ENCODE results near the gene ARHGAP23.
"Not testable (repeated sequence)": the region's sequence is repeated elsewhere in the genome, so short reads cannot be mapped to it uniquely, and the experiment has no call there.

The ARHGAP23 gene

DNA sequence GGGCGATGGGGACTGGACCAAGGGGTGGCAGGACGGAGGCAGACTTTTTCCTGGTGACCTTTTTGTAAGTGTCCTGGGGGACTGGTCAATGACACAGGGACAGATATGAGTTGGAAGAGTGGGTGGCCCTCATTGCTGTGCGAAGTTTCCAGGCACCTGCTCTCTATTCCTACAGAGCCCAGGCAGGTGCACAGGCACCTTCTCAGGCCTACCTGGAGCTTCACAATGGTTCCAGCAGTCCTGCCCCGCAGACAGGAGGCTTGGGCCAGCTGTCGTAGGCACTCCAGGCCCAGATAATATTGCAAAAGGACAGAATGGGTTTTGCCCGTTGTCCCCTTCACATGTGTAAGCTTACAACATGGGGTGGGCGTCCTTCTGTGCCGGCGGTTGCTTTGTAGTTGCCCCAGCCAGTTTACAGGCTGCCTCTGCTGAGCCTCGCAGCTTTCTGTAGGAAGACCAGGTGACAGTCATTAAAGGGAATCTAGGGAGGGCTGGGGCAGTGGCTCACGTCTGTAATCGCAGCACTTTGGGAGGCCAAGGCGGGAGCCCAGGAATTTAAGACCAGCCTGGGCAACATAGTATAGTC lies 84.3 kb downstream of the ARHGAP23 start:
- DNase-seq (ENCODE audit: low spot score): no peak

DNA sequence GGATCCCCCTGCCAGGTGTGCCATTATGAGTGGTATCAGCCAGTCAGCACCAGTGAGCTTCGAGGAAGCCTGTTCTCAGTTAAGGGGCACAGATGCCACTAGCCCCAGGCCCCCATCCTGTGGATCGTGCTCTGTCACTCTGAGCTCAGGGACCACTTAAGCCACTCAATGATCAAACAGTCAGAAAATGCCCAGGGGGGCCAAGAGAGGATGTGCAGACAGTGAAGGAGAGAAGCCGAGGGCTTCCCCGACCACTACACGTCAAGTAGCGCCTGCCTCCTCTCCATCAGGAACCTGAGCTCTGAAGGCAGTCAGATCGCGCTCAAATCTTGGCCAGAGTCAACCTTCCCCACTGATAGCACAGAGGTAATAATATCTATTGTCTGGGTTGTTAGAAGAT lies 98.3 kb downstream of the ARHGAP23 start:
- DNase-seq (ENCODE audit: low spot score): not testable (repeated sequence)

DNA sequence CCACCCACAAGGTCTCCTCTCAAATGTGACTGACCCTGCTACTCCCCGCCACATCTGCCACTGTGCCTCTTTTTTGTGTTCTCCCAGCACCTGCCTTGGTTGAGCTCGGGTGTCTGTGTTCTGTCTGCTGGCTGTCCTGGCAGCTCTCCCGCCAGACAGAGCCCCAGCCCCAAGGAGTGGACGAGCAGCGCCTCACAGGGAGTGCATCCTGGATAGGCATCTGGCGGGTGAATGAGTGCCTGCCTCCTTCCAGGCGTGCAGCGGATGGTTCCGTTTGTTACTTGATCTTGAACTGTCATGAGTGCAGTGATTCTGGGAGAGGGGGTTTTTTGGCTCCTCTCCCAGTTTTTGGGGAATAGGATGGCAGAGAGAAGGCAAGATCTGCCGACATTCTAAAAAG lies 99.9 kb downstream of the ARHGAP23 start:
- DNase-seq (ENCODE audit: low spot score): not testable (repeated sequence)

DNA sequence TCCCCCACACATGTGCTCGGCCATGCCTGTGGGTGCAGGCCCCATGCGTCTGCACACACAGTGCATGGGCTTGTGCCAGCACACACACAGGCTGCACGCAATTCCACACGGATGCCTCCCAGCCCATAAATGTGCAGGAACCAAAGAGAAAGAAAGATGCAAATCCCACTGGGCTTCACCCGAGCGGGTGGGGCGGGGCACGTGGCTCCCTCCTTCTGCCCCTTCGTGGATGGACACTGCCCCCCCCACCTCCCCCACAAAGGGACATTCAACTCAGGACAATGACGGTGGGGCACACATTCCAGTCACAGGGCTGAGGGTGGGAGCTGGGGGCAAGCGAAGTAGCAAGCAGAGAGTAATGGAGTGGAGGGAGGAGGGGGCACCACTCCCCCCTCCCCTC lies 102.6 kb downstream of the ARHGAP23 start:
- DNase-seq (ENCODE audit: low spot score): not testable (repeated sequence)

DNA sequence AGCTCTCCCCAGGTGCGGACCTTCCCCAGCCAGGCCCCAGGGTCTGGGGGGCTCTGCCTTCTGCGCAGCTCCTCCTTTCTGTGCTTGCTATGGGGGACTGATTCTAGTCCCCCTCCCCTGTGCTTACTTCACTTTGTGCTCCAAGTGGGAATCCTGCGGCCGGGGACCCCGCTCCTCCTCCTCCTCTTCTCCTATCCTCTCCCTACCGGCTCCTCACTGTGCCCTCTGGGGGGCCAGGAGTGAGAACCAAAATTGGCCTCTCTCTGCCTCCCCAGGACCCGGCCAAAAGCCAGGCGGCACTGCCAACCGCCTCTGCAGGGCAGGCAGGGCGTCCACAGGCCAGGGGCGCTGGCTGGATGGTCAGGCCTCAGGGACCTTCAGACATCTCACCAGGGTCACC lies 103.5 kb downstream of the ARHGAP23 start:
- not testable (repeated sequence) for DNase-seq (ENCODE audit: low spot score)

DNA sequence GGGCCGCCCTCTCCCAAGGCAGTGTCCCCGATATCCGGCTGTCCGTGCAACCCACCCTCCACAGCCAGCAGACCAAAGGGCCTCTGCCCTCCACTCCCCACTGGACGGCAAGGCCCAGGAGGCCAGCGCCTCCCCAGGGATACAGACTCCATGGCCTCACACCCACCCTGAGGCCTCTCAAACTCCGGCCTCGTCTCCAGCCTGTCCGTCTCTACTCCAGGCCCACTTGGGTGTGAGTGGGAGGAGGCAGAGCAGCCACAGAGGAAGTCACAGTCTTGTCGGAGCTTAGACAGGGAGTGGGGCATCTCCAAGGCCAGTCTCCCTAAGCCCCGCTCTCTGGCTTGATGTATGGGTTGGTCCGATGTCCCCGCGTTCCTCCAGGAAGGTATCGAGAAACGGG lies 104.2 kb downstream of the ARHGAP23 start:
- DNase-seq (ENCODE audit: low spot score): no peak

DNA sequence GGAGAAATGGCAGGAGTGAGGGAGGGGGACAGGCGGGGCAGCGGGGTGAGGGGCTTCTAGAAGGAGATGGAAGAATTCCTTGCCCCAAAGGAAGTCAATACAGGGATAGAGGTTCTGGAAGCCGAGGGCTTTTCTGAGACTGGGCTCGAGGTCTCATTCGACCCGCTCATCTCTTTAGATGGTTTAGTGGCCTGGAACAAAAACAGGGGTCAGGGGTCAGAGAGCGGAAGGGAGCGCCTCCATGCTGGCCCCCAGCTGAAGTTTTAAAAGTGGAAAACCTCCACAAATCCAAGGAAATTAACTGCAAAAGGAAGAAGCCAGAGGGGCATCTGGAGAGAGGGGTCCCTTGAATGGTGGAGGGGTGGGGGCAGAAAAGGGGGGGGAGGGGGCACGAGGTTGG lies 105.0 kb downstream of the ARHGAP23 start:
- DNase-seq (ENCODE audit: low spot score): no peak

DNA sequence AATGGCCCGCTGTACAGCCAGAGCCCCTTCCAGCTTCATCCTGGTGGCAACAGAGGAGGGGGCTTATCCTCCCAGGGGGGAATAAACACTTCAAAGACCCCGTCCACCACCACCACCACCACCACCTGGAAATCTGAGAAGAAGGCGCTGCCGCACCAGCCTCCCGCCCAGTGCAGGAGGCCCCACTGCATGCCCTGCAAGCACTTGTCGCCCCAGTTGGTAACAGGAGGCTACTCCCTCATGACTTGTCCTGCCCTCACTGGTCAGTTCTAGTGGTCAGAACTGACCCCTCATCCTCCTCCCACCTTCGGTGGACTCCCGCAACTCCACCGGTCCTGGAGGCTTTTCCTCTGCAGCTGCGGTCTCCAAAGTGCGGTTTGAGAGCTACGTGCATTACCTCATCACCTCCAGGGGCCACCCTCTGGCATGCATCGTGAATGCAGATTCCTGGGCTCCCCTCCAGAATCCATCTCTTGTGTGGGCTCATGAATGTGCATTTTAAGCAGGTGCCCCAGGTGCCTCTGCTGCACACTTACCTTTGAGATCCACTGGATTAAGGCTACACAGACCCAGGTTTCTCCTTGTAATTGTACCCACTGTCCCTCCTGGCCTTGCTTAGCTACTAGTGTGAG lies 105.7 kb downstream of the ARHGAP23 start:
- no peak for DNase-seq (ENCODE audit: low spot score)

DNA sequence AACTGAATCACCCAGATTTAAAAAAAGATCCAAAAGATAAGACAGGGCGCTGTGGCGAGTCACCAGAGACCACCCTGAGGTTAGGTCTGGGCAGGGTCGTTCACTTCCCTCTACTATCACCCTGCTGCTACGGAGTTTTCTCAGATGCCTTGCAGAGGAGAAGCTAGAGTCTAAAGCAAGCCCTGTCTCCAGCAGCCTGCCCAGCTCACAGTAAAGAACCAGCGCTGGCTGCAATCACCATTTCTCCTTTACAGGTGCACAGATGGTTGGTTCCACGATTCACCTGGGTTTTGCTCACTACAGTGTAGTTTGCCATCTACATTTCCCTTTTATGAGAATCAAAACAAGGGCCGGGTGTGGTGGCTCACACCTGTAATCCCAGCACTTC lies 106.2 kb downstream of the ARHGAP23 start:
- DNase-seq (ENCODE audit: low spot score): no peak

DNA sequence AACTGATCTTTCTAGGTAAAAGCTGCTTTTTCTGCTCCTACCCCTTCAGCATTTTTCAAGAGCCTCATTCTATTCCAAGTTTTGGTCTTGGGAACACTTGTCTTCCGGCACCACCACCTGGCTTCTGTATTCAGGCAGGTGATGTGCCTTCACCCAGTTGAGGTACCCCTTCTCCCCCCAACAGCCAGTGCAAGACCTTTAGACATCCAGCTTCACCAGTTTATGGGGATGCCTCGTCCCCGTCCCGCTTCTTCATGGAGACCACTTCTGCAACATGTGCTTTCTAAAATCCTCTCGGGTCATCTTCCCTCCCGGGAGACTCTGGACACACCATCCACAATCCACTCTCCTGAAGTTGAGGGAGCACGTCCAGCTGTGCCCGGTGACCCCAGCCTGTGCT lies 107.6 kb downstream of the ARHGAP23 start:
- no peak for DNase-seq (ENCODE audit: low spot score)

DNA sequence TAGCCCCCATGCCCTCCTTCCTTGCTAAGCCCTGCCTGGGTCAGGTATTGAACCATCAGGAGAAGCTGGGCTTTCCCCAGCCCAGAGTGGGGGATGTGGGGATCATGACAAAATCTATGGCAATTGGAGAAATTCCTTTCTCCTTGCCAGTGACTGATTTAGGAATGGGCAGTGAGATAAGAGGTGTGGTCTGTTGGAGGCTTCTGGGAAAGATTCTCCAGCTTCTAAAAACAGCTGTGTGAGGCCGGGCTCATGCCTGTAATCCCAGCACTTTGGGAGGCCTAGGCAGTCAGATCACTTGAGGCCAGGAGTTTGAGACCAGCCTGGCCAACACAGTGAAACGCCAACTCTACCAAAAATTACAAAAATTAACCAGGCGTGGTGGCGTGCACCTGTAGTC lies 108.4 kb downstream of the ARHGAP23 start:
- no peak for DNase-seq (ENCODE audit: low spot score)

DNA sequence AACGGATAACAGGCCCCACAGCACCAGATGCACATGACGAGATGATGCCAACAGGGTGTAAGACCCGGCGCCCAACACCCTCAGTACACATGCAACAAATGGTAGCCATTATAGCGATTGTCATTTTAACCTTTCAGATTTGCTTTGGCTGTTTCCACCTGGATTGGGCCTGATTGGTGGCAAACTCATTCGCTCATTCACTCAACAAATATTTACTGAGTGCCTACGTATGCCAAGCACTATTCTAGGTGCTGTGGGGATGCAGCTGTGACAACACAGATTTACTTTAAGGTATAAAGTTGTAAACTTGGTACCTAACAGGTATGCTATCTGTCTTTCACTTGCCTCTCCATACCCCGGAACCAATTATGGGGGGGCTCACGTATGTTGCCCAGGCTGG lies 110.6 kb downstream of the ARHGAP23 start:
- no peak for DNase-seq (ENCODE audit: low spot score)

DNA sequence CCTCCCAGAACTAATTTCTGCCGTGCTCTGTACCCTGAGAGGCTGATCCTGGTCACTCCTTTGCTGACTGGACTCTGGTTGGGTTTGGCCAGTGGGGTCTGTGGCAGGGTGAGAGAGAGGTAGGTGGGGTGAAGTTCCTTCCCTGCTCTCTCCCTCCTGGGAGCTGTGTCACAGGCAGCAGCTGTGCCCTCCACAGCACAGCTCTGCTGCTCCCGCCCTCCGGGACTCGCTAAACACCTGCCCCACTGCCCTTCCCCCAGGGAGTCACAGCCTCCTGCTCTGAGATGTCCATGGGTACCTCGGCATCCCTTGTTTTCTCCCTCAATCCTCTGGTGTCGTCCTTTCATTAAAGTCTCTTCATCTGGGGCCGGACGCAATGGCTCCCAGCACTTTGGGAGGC lies 111.1 kb downstream of the ARHGAP23 start:
- no peak for DNase-seq (ENCODE audit: low spot score)

DNA sequence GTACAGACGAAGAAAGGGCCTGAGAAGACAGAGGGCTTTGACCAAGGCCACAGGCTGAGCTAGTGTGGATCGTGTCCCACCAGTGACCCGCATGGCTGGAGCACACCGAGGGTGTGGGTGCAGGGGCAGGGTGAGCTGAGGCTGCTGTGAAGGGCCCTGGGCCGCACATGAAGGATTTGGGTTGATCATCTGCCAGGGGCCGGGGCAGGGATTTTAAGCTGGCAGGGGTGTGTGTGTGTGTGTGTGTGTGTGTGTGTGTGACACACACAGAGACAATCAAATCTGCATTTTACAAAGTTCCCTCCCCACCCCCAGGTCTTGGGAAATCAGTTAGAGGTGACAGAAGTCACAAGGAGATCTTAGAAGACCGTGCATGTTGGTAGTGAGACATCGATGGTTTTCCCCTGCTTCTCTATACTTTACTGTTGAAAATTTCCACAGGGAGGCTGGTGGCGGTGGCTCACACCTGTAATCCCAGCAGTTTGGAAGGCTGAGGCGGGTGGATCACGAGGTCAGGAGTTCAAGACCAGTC lies 112.3 kb downstream of the ARHGAP23 start:
- DNase-seq (ENCODE audit: low spot score): no peak

DNA sequence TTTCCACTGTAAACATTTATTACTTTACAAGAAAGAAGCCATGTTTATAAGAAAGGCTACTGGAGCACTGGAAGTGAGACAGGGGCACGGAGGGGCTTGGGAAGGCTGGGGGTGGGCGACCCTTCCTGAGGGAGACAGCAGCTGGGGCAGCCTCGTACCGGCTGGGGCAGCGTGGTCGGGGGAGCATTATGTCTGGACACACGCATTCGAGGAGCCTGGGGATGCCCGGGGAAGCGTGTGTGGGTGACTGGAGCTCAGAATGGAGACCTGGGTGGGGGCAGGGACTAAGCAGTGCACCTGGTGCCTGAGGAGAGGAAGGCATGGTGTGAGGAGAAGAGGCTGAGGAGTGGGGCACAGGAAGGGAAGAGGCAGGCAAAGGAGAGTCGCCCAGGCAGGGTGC lies 113.0 kb downstream of the ARHGAP23 start:
- DNase-seq (ENCODE audit: low spot score): no peak

DNA sequence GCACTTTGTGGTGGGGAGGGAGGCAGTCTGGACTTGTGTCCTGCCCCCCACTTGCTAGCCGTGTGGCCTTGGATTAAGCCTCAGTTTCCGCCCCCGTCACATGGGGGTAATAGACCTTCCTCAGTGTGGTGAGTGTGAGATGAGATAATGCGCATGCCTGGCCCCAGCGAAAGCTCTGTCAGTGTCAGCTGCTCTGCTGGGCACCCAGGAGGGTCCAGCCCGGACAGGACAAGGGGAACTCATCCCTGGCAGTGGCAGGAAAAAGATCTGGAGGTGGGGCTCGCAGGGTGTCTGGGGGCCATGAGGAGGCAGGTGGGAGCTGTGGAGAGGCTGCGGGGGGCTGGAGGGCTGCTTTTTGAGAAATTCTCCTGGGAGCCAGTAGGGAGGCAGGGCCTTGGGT lies 114.0 kb downstream of the ARHGAP23 start:
- DNase-seq (ENCODE audit: low spot score): no peak

DNA sequence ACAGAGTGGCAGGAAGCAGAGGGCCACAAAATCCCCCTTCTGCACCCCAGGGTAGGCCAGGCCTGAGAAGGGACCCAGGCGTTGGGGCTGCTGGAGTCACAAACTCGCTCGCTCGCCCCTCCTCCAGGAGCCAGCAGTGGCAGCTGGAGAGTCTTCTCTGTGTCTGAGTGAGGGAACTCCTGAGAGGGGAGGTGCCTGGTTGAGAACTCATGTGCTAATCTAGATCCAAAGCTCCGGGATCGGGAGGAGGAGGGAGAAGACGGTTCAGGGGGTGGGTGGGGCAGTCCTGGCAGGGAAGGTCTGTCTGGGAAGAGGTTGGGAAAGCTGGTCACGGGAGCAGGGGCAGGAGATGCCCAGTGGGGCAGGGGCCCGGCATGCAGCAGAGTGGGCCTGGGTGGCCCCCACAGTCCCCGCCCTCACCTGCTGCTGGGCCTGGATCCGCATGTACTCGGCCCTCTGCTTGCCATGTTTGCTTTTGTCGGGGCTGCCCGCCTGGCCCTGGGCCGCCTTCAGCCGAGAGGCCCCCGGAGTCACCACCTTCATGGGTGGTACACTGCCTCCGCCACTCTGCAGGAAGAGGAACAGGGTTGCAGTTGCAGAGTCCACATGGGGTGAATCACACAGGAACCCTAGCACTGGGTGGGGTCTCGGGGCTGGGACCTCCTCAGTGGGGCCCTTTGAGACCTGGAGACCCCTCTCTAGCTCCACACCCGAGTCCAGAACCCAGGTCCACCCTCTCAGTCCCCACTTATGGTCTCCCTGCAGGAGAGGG lies 115.3 kb downstream of the ARHGAP23 start:
- DNase-seq (ENCODE audit: low spot score): no peak

DNA sequence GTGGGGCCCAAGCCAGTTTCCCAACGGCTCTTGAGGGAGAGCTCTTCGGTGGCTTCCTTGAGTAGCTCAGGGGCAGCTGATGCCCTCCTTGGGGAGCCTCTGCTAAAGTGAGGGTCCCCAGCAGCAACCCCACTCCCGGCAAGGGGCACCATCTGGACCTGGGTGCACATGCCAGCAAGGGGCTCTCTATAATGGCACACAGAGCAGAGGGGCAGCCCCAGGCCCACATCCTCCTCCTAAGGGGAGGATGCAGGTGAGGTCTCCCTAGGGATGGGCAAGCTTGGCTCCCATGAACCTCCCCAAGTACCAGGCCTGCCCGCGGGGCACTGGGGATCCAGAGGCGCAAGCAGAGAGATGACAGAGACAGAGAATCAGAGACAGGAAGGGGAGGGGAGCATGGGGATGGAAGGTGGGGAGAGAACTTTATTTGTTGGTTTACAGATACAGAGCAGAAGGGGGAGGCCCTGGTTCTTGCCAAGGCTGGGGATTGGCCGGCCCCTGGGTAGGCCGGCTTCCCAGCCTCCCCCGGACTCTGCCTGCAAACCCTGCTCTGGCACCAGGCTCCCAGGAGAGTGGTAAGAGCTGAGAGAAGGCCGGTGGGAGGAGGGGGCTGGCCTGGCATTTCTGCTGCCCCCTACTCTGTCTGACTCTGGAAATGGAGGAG lies 116.0 kb downstream of the ARHGAP23 start:
- no peak for DNase-seq (ENCODE audit: low spot score)

DNA sequence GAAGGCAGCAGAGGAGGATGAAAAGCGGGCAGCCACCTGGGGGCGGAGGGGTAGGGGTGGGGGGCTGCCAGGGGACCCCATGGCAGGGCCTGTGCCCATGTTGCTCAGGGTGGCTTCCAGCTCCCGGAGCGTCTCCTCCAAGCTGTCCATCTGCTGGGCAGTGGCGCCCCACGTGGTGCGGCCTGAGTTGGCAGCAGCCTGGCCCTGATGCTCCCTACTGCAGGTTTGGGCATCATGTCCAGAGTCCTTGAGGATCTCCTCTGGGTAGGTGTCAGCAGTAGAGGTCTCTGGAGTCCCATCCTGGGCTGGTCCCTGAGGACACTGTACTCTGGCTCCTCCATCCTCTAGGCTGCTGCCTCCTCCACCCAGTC lies 116.6 kb downstream of the ARHGAP23 start:
- DNase-seq (ENCODE audit: low spot score): no peak

DNA sequence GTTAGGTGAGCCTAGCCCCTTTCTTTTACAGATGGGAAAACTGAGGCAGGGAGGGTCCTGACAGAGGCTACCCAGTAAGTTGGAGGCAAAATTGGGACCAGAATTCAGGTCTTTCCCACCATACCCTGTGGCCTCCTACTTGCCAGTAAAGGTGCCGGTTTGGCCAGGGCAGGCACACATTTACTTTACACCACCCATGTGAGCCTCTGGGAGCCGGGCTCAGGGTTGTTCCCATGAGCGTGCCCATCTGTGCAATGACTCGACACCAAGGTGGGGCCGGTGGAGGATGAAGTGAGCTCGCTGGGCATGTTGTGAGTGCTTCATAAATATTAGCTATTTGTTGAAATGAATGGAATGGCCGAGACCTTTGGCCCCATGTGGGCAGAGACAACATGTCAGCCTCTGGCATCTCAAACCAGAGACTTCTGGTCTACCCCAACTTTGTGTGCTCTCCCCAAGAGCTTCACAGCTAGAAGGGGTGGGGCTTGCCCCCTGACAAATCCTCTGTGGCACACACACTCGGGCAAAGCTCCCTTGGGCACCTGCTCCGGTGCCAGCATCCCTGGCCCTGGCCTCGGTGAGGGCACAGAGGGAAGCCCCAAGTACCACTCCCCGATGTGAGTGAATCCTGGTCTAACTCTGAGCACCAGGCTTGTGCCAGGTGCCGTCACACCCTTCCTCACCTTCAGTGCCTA lies 117.4 kb downstream of the ARHGAP23 start:
- no peak for DNase-seq (ENCODE audit: low spot score)

DNA sequence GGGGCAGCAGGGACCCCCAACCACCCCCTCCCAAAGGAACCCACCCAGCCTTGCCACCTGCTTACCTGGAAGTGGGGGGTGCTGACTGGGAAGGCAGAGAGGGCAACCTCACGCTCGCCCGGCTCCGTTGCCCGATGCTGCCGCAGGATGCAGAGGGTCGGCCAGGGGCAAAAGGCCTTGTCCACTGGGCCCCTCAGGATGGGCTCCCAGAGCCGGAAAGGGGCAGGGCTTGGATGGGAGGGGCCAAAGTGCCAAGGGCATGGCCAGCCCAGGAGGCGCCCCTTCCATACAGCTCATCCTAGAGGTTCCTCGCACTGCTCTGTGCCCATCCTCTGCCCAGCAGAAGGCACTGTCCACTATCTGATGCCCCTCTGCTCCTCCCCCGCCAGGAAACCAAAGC lies 118.1 kb downstream of the ARHGAP23 start:
- DNase-seq (ENCODE audit: low spot score): no peak

DNA sequence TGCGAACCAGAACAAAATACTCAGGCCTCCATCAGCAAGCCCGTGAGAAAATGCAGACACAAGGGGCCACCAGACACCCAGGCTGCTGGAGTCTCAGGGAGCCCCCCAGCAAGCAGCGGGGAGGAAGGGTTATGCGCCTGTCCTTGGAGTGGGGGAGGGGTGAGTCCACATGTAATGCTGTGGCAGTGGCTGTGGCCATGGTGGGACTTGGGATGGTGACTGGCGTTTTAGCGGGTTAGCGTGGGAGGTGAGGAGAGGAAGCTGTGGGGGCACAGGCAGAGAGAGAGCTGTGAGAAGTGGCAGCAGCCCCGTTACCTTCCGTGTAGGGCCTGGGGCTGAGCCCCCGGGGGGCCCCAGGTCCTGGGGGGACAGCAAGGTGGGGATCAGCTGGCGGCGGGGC lies 119.2 kb downstream of the ARHGAP23 start:
- DNase-seq (ENCODE audit: low spot score): no peak

All from SW480 (cell line).